Epidermal melanocyte (primary cell): ENCODE measurements around the gene ZBTB48.
"Not testable (repeated sequence)": the region's sequence is repeated elsewhere in the genome, so short reads cannot be mapped to it uniquely, and the experiment has no call there.

Experiments used
- DNase-seq: peaks from one replicate; pipeline ENCODE4 v3.0.0; 2011; ENCODE audit warnings: low spot score; ENCODE audit not compliant: insufficient read length

Gene ZBTB48

DNA sequence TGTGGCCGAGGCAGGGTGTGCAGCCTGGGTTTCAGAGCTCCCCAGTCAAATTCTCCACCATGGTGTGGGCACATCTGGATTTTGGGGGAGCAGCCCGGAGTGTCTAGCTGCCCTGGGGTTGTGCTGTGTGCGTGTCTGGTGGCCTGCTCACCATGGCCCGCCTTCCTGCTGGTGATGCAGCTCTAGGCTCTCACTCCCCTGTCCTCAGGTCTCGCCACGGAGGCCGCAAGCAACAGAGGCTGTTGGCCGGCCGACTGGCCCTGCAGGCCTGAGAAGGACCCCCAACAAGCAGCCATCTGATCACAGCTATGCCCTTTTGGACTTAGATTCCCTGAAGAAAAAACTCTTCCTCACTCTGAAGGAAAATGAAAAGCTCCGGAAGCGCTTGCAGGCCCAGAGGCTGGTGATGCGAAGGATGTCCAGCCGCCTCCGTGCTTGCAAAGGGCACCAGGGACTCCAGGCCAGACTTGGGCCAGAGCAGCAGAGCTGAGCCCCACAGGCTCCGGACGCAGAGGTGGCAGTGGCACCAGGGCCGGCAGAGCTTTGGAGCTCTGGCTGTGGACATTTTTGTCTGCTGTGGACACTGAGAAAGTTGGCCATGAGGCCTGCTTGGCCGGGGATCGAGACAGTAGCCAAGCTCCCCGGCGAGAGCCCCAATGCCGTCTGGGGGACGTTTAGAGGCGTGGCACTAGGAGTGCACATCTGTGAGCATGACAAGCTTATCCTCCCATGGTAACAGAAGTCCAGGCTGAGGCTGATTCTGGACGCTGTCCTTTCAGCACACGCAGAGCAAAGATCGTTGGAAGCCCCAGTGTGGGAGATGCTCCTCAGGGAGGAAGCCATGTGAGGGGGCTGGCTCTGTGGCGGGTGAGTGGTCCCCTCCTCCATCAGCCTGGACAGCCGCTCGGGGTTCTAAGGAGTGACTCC is 53.1 kb downstream of the ZBTB48 start:
- no peak for DNase-seq

DNA sequence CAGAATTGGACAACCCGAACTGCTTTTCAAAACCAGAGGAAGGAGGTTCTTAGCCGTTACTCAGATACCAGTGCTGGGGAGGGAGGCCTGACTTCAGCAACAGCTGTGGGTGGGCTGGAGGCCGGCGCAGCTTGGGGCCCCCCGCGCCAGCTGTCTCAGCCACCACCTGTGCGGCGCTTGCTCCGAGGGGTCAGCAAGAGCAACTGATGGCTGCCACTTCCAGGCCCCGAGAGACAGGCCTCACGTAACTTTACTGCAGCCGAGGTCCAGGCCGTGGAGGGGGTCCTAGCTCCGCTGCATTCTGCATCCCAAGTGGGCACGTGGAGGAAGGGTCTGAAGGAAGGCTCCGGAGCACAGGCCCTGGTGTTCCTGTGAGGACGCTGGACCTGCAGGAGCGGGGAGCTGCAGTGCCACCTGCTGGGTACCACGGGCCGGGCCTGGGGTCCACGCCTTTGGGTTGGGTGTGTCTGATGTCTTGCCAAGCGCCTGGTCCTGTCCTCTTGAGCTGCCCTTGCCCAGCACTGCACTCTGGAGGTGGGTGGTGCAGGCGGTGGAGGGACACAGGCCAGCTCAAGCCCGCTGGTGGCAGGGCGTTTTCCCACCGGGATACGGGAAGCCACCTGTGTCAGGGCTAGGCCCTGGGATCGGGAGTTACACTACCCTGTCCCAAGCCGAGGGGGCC is 54.7 kb downstream of the ZBTB48 start:
- DNase-seq = no peak

DNA sequence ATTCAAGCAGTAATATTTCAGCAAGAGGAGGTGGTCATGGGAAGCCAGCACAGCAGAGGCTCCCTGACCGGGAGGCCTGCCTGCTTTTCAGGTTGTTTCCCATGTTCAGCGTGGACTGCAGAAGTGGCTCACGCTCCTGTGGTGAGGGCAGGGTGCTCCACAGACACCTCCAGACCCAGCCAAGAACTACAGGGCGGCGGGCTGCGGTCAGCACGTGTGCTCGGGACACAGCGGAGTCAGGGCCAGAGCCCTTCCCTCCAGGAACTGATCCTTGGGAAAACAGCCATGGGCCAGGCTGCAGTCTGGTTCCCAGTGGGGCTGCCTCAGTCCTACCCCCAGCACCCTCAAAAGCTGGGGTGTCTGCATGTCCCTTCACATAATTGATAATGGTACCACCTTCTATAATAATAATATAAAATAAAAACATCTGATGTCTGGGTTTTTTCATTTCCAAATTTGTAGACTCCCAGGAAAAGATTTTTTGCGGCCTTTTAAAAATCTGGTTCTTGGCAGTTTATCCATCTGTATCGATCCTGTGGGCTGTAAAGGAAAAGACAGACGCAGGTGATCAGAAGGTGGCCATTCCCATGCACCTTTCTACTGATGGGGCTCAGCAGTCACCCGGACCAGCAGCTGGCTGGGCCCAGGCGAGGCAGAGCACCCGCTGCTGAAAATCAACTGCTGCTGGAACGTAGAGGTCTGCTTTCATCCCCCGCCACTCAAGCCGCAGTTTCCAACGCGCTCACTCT is 55.5 kb downstream of the ZBTB48 start:
- DNase-seq = no peak

DNA sequence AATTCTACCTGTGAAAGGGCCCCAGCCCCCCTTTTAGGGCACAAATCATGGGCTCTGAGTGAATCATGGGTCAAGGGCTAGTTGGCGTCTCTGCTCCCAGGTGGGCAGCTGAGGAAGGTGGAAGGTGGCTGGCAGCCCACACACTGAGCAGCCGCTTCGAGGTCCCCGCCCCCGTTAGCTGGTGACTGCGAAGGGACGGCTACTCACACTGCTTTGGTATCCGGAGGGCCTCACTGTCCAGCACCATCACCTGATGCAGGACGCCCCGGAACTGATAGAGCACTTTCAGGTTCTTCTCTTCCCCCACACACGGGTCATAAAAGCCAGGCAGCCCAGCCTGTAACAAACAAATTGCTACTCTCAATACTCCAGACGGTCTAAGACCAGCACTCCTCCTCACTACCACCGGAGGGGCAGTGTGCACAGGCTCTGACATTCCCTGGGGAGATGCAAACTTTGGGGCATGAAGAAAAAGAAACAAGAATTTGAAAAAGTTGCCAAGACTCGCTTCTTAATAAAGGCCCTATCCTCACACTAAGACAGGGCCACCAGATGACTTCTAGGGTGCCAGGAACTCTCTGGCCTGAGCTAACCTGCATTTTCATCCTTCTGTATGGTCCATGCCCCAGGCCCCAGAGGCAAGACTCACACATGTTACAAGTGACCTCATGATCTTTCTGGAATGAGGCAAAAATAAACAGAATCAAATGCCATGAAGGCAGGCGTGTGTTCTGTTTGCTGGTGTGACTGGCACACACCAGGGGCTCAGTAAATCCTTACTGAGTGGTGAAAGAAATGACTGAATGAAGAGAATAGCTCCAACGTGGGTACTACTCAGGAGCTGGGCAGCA is 56.3 kb downstream of the ZBTB48 start:
- DNase-seq = no peak

DNA sequence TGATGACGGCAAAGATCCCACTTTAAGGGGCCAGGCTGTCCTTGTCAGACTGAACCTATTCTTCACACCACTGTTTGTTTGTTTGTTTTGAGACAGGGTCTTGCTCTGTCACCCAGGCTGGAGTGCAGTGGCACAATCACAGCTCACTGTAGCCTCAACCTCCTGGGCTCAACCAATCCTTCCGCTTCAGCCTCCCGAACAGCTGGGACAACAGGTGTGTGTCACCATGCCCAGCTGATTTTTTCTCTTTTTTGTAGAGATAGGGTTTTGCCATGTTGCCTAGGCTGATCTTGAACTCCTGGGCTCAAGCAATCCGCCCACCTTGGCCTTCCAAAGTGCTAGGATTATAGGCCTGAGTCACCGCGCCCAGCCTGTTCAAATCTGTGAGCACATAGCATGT is 57.0 kb downstream of the ZBTB48 start:
- not testable (repeated sequence) for DNase-seq

DNA sequence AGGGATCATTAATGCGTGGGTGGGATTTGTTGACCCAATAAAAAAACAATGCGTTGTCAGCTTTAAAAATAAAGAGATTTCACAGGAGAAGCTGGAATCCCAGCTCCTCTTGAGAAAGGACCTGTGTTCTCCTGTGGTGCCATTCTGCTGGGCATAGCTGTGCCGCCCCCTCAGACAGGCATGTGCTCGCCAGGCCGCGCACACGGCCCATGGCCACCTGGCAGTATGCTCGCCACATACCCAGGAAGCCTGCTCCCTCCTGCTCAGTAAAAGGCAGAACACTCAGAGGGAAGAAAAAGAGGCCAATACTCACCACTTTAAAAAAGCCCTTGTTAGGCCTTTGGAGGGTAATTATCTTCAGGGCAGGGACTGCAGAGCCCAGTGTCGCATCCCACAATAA is 58.0 kb downstream of the ZBTB48 start:
- DNase-seq = no peak

DNA sequence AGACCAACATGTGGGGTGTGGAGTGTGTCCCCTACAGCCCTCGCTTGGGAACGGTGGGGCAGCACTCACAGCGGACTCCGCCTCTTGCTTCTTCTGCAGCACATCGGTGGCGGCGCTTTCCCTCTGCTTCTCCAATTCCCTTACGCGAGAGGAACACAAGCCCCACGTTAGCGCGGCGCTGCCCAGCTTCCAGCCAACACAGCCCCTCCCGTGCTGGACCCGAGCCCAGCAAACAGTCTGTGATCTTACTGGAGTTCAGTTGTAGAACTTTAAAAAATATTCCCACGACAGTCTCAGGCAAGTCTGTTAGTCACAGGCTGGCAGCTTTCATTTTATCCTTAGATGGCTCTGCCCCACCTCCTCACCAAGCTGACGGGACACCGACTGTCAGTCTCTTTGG is 58.4 kb downstream of the ZBTB48 start:
- no peak for DNase-seq
